LNCaP clone FGC (cell line): ENCODE data around the gene PVALB.

Source experiments
- DNase-seq: peaks from one replicate; pipeline ENCODE4 v3.0.0-alpha.2; 2011; ENCODE audit warnings: low read depth
- H3K4me3 ChIP-seq: 2 replicates; pipeline ENCODE4 v1.5.1; 2011; ENCODE audit warnings: mild to moderate bottlenecking, low read depth, low read length, control low read depth
- CTCF ChIP-seq: IDR thresholded peaks from 2 replicates; pipeline ENCODE4 v1.5.1; 2012; ENCODE audit warnings: mild to moderate bottlenecking; ENCODE audit not compliant: control insufficient read depth, insufficient read depth; ENCODE audit errors: extremely low read depth

Gene PVALB

GRCh38 chr22:36831206-36831605 is 14.4 kb upstream of the PVALB start:
- no peak for DNase-seq
- H3K4me3 ChIP-seq: no peak overlapping the region
- no peak for TF ChIP-seq CTCF

- no peak for DNase-seq
- no peak overlapping the region for H3K4me3 ChIP-seq
- no peak for TF ChIP-seq CTCF
Observed at GRCh38 chr22:36830601-36831000, 13.8 kb upstream of the PVALB start.

- no peak for TF ChIP-seq CTCF
- DNase-seq: no peak
- no peak overlapping the region for H3K4me3 ChIP-seq
Observed at GRCh38 chr22:36829370-36830002, 12.7 kb upstream of the PVALB start.

GRCh38 chr22:36828815-36829214 is 12.0 kb upstream of the PVALB start:
- no peak overlapping the region for H3K4me3 ChIP-seq
- DNase-seq: no peak
- TF ChIP-seq CTCF: no peak

GRCh38 chr22:36826262-36826661 is 9.4 kb upstream of the PVALB start:
- no peak for TF ChIP-seq CTCF
- DNase-seq: no peak
- no peak overlapping the region for H3K4me3 ChIP-seq

GRCh38 chr22:36824655-36825054 is 7.8 kb upstream of the PVALB start:
- H3K4me3 ChIP-seq: no peak overlapping the region
- no peak for TF ChIP-seq CTCF
- no peak for DNase-seq

GRCh38 chr22:36823186-36823839 is 6.5 kb upstream of the PVALB start:
- DNase-seq: no peak
- H3K4me3 ChIP-seq: no peak overlapping the region
- TF ChIP-seq CTCF: no peak
